HG03565 (cell line): ENCODE results near the gene OSBPL10.
"Not testable (repeated sequence)": the region's sequence is repeated elsewhere in the genome, so short reads cannot be mapped to it uniquely, and the experiment has no call there.

ENCODE experiments used
- ATAC-seq: cut with Tn5 transposase; IDR thresholded peaks from one replicate; pipeline ENCODE4 v1.9.1; 2021; ENCODE audit warnings: mild to moderate bottlenecking, moderate library complexity; ENCODE audit not compliant: unreplicated experiment

OSBPL10 gene

DNA sequence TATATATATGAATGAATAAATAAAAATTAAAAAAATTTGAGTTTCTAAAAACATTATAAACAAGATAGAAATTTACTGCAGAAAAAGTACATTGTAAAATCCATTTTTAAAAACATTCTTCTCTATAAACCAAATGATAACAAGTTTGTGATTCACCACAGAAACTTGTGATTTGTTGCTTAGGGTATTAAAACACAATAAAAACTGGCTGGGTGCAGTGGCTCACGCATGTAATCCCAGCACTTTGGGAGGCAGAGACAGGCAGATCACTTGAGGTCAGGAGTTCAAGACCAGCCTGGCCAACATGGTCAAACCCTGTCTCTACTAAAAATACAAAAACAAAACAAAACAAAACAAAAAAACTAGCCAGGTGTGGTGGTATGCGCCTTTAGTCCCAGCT, 197.2 kb downstream of the OSBPL10 start:
- ATAC-seq, result not testable (repeated sequence)

DNA sequence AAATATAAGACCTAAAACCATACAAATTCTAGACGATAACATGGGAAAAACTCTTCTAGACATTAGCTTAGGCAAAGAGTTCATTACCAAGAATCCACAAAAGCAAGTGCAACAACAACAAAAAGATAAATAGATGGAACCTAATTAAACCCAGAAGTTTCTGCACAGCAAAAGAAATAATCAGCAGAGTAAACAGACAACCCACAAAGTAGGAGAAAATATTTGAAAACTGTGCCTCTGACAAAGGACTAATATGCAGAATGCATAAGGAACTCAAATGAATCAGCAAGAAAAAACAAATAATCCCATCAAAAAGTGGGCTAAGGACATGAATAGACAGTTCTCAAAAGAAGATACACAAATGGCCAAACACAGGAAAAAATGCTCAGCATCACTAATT, 198.8 kb downstream of the OSBPL10 start:
- not testable (repeated sequence) for ATAC-seq

DNA sequence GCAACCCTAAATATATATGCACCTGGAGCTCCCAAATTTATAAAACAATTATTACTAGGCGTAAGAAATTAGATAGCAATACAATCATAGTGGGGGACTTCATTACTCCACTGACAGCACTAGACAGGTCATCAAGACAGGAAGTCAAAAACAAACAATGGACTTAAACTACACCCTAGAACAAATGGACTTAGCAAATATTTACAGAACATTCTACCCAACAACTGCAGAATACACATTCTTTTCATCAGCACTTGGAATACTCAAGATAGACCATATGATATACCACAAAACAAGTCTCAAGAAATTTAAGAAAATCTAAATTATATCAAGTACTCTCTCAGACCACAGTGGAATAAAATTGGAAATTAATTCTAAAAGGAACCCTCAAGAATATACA, 201.5 kb downstream of the OSBPL10 start:
- no peak for ATAC-seq

DNA sequence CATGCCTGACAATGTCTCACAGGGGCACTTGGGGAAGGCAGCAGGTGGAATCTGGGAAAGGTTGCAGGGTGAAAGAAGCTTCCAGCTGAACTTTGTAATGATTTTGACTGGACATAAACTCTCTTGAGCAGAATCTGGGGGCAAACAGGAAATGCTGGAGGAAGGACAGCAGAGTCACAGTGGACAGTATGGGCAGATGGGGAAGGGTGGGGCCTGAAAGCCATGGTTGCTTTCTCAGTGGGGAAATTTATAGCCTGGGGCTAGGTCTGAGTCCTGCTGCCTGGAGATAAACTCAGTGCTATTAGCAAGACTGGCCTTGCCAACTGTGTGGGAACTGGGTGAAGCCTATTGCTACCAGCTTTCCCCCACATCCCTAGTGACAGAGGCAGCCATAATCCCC, 203.2 kb downstream of the OSBPL10 start:
- ATAC-seq, result no peak

DNA sequence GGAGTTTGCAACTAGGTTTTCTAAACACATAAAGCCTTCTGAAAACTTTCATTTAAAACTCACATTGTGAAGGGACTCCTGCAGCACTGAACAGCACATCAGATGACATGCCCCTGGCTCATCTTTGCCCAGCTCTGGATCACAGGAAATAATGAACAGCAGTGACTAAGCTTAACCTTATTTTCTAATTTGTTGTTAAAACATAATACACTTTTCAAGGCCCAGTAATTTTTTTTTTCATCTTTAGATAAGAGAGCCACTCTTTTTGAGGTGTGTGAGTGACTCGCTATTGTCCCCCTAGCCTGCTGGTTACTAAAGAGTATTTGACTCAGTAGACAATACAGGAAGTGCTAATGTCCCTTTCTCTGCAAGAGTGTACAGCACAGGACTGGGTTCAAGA, 204.0 kb downstream of the OSBPL10 start:
- ATAC-seq, result no peak

DNA sequence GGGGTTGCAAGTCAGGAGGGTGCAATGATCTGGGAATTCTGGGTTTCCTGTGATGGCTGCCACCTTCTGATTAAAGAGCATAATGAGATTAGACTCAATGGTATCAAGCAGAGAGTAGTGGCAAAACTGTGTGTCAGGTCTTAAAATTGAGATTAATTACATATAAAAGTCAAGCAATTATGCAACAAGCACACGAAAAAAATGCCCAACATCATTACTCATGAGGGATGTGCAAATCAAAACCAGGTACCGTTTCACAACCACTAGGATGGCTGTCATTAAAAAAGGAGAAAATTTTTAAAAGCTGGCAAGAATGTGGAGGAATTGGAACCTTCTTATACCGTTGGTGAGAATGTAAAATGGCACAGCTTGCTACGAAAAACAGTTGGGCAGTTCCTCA, 205.0 kb downstream of the OSBPL10 start:
- no peak for ATAC-seq

DNA sequence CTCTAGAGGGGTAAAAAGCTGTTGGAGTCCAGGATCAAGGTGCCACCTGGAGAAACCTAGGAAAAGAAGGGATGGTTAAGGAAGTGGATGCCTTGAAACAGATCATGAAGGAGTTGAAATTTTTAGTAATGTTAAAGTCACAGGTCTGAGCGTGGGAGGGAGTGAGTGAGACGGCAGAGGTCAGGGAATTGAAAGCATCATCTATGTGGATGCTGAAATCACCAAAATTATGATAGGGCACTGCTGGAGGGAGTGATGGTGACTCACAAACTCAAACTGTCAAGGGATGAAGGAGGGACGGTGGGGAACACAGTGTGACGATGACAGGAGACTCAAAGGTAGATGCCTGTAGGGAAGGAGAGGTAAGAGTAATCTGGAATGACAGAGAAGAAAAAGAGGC, 205.7 kb downstream of the OSBPL10 start:
- no peak for ATAC-seq

DNA sequence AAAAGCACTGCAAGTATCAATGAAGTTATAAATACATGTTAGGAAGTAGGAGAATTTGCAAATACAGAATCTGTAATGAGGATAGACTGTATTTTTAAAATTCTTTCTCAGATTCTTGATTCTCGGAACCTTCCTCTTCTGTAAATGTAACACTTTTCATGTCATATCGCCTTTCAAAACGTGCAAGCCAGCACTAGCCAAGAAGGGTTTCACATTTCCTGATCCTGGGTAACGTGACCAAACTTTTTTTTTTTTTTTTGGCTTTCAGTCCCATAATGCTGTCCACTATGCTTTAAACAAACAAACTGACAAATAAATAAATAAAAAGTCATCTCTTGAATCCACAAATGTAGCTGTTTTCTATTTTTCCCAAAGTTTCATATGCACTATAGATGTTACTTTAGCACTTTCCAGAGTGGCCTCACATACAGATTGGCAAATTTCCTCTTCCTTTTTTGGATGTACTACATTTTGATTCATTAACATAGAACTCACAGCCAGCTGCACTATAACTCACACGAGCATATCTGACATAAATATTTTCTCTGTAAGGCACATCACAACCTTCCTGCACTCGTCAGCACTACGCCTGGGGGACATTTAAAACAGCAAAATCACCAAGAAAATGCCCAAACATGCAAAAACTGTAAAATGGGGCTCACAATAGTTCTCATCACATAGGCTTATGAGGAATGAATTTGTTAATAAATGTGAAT, 208.1 kb downstream of the OSBPL10 start:
- ATAC-seq, result no peak

DNA sequence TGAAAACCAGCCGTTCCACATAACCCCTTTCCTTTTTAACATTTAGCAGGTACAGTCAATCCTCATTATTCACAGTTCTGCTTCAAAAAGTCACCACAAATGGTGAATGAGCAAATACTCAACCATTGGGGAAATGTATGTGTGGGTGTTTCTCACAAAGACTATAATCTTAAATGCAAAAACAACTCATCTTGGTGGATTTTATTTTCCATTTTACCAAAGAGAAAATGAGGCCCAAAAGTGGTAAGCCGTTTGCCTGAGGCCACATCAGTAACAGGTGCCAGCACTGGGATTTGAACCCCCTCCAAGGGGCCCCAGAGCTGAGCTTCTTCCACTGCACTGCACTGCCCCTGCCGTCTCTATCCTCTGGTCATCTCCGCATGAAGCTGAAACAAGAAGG, 208.8 kb downstream of the OSBPL10 start:
- ATAC-seq, result no peak

DNA sequence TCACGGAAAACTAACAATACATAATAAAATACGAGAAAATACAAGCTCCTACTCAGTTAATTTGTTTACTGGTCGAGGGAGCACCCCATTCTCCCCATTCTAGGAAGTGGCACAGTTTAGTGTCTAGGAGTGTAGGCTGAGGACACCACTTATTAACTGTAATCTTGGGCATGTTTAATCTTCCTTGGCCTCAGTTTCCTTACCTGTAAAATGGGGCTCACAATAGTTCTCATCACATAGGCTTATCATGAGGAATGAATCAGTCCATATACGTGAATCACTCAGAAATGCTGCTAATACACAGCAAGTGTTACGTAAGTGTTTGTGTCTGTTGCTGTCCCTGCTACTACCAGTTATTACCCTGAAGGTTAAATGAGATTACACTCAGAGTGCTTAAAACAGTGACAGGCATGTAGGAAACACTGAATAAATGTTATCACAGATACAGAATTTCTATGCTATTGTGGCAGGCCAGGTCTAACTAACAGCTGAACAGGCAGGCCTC, 210.2 kb downstream of the OSBPL10 start:
- ATAC-seq, result no peak

DNA sequence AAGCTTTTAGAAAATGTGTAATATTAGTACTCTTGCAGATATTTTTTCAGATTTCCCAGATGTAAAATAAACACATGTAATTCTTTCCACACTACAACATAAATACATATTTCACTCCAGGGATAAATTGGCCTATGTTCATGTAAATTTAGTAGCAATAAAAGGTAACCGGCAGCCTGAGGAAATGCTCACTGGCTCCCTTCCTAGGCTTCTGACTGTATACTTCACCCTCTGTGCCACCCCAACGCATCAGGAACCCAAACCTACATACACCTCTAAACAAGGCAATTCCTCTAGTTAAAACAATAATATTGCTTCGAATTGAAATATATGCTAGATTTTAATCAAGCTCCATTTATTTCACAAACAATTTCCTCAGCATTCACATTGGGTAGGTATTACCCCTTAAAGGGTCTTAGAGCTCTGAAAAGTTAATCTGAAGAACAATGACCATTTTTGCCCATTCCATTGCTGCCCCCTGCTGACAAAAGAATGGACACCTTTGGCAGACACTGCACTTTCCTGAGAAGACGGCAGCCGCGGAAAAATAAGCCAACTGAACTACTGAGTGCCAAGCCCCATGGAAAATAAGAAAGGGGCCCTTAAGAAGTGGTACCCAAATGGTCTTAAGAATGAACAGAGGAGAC, 212.5 kb downstream of the OSBPL10 start:
- no peak for ATAC-seq

DNA sequence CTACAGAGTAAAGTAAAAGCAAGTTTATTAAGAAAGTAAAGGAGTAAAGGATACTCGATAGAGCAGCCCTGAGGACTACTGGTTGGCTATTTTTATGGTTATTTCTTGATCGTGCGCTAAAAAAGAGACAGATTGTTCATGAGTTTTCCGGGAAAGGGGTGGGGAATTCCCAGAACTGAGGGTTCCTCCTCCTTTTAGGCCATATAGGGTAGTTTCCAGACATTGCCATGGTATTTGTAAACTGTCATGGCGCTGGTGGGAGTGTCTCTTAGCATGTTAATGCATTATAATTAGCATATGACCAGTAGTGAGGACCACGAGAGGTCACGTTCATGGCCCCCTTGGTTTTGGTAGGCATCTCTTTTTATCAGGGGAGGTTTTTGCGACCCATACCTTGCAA, 213.1 kb downstream of the OSBPL10 start:
- no peak for ATAC-seq

DNA sequence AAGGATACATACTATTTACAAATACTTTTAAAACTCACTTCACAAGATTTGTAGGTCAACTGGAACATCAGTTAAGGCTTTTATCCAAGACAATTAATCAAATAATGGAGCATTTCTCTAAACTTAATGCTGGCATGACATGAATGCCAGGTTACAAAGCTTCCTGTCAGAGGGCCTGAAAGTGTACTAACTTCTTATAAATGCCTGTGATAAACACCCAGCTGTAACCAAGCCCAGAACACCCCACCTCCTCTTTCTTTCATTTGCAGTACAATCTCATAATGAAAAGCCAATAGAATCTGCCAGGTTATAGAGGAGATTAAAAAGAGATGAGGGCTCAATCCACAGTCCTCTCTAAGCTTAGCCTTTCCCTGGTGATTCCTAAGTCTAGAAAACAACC, 214.4 kb downstream of the OSBPL10 start:
- no peak for ATAC-seq

DNA sequence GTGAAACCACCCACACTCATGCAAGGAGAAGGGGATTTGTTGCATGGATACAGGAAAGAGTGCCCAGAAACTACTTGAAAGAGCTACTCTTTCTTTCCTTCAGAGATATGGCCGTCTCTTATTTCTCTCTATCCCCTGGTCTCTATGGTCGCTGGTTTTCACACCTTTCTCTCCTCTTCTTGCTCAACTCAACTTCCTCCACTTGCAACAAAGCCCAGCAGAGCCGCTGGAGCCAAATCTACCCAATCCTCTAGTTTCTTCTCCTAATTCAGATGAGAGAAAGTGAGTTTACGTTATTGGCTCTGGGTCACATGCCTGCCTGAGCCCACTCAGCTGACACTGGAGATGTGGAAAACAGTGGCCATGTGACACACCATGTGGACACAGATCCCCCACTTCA, 215.2 kb downstream of the OSBPL10 start:
- no peak for ATAC-seq

DNA sequence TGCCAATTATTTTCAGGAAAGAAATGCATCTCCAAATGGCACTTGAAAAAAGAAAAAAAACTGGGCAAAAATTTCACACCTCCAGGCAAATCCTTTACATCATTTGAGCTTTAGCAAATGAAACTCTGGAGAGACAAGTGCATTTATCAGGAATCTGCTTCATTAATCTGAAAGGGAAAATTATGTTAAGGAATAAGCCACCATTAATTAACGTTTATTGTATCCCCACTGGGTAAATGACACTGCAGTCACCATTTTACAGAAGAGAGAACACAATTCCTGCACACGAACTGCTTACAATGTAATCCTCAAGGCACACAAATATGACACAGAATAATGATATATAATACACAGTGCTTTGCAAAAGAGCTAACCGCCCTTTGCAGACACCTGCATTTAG, 217.3 kb downstream of the OSBPL10 start:
- no peak for ATAC-seq

DNA sequence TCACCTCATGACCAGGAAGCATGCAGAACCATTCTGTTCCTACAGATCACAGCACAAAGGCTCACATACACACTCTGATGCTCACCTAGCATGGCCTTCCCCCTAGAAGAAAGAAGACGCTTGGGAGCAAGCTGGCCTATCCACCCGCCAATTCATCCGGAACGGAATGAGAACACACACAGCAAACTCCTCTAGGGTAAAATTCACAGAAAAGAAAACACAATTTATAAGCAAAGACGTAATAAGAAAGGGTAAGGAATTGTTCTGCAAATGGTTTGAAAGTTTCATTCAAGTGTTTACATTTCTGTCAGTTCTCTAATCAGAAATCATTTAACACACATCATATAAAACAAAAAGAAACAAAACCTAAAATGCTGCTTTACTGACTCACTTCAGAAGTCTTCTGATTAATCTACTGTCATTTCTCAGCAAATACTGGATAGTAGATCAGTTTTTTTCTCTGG, 218.1 kb downstream of the OSBPL10 start:
- ATAC-seq, result no peak

DNA sequence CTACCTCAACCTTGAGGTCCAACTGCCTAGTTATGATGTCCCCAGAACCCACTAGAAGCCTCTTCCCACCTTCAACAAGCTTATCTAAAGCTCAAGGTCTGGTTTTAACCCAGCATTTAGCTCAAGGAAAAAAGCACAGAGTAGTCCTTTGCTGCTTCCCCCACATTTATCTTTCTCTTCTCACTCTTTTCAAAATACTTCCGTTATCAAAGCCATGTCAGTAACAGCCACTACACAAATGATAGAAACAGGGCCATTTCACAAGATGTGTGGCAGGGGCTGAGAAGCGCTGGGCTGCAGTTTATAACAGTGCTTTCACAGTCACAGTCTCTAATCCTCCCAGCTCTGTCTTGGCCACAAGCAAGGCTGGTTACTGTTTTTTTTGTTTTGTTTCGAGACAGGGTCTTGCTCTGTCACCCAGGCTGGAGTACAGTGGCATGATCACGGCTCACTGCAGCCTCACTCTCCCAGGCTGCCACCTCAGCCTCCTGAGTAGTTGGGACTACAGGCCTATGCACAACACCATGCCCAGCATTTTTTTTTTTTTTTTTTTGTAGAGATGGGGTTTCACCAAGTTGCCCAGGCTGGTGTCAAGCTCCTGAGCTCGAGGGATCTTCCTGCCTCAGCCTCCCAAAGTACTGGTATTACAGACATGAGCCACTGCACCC, 218.8 kb downstream of the OSBPL10 start:
- no peak for ATAC-seq

DNA sequence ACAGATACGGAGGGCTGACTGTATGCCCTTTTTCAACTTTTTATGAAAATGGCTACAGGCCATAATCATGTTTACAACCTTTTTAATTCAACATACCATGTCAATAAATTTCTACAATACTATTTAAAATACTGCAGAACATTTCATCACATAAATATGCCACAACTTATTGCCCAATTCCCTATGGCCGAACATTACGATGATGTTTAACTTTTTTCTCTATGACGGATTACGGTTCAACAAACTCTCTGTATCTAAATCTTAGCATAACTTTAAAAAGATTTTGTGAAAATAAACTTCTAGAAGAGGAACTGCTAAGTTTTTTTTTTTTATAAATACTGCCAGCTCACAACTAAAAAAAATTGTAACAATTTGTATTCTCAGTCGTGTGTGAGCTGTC, 220.4 kb downstream of the OSBPL10 start:
- no peak for ATAC-seq

DNA sequence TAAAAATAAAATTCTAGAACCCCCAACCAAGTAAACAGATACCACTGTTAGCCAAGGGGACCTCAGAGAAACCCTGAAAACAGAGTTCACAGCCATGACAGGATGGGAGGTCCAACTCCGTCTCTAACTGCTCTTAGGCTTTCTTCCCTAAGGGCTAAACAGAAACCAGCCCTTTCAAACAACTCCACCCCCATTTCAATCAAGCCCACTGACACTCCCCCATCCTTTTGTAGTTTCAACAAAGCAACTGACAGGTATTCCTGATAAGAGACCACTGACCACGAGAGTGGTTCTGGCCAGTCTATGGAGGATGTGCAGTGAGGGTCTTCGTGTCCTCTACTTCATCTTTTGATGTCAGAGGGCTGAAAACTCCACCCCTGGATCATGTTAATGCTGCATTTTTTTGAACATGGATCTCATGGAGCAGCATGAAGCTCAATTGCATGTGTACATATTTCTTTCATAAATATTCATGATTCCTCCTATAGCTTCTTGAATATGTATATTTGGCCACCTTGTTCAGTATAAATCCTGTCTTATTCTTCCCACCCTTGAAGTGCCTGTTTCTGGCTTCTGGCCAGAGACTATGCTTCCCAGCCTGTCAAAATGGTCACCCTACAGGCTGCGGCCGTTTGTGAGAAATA, 222.6 kb downstream of the OSBPL10 start:
- no peak for ATAC-seq

DNA sequence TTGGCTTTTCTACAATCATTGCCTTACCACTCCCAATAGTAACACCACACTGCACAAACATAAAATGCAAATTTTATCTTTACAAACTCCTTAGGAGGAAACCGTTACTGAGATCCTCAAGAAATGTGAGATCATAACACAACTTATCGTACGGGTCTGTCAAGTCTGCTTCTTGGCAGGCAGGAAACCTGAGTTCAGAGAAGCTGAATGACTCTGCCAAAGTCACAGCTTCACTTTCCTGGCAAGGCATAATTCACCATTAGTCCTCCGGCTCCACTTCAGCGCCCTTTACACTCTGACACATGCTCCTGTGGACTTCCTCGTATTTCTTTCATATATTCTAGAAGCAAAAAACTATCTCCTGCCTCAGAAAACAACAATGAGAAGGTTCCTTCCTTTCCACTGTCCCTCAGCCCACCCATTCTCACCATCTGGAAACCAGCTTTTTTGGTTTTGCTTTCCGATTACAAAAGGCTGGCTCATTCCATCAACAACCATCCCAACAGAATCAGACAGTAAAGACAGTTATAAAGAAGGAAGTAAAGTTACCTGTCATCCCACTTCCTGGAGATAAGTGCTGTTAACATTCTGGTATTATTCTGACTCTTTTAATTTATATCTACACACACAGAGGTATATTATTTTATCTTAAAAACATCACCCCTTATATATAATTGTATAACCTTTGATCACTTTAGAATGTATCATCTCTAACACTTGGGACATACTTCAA, 225.0 kb downstream of the OSBPL10 start:
- ATAC-seq, result no peak
